ENCODE measurements around the gene PGM3. TPM values are rescaled to one million over a fixed set of nuclear protein-coding genes. Genes with fewer than 3 reads are reported as not detected.

PGM3 gene
- total RNA-seq, 1 donor from 2014 or later: 61.5 TPM

DNA sequence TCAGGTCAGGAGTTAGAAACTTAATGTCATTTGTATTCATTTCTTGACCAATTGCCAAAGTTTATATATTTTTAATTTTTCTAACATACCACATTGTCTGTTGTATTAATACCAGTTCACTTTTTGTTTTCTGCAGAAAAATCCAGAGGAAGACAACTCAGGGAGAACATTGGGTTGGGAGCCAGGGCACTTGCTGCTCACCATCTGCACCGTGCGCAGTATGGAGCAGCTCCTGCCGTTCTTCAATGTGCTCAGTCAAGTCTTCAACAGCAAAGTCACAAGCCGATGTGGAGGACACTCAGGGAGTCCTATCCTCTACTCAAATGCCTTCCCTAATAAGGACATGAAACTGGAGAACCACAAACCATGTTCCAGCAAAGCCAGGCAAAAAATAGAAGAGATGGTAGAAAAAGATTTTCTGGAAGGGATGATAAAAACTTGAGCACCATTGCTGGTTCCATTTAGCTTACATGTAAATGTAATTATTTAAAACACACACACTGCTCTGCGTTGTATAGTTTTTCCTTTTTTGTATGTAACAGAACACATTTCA, 25.3 kb downstream of the PGM3 start:
- H3K27ac Mint-ChIP-seq: no peak overlapping the region
- Histone ChIP-seq H3K27me3 (no peaks in the 10 kb centered on the region), H3F3A (ENCODE audit: low read depth) (no peaks in the 10 kb centered on the region), H3K4me3 (no peak overlapping the region), H3K9me3 (ENCODE audit: low read depth) (no peaks in the 10 kb centered on the region), H3K27ac (no peak overlapping the region), H3K36me3 (peaks cover 32% of the 10 kb centered on the region), H3K4me1 (no peaks in the 10 kb centered on the region), H3K79me2 (ENCODE audit: low read depth) (no peaks in the 10 kb centered on the region), H3K4me2 (no peak overlapping the region), H2AFZ (replicated peaks) (no peak overlapping the region), H4K20me1 (ENCODE audit: low read depth) (no peaks in the 10 kb centered on the region), H3K9ac (no peak overlapping the region)
- H3K9me3 Mint-ChIP-seq: no peaks in the 10 kb centered on the region
- no peak overlapping the region for H3K4me3 Mint-ChIP-seq
- no peaks in the 10 kb centered on the region for H3K4me1 Mint-ChIP-seq
- peaks cover 31% of the 10 kb centered on the region for H3K36me3 Mint-ChIP-seq
- TF ChIP-seq EZH2 (IDR thresholded peaks at IDR 0.05) (no peak), EZH2phosphoT487 (IDR thresholded peaks at IDR 0.05) (no peak)
- TF ChIP-seq, protein P1, sequence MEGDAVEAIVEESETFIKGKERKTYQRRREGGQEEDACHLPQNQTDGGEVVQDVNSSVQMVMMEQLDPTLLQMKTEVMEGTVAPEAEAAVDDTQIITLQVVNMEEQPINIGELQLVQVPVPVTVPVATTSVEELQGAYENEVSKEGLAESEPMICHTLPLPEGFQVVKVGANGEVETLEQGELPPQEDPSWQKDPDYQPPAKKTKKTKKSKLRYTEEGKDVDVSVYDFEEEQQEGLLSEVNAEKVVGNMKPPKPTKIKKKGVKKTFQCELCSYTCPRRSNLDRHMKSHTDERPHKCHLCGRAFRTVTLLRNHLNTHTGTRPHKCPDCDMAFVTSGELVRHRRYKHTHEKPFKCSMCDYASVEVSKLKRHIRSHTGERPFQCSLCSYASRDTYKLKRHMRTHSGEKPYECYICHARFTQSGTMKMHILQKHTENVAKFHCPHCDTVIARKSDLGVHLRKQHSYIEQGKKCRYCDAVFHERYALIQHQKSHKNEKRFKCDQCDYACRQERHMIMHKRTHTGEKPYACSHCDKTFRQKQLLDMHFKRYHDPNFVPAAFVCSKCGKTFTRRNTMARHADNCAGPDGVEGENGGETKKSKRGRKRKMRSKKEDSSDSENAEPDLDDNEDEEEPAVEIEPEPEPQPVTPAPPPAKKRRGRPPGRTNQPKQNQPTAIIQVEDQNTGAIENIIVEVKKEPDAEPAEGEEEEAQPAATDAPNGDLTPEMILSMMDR (IDR thresholded peaks at IDR 0.05): no peak
- H3K27me3 Mint-ChIP-seq (ENCODE audit: insufficient read depth, low read depth): no peaks in the 10 kb centered on the region
- no peak for DNase-seq (ENCODE audit: low spot score)

DNA sequence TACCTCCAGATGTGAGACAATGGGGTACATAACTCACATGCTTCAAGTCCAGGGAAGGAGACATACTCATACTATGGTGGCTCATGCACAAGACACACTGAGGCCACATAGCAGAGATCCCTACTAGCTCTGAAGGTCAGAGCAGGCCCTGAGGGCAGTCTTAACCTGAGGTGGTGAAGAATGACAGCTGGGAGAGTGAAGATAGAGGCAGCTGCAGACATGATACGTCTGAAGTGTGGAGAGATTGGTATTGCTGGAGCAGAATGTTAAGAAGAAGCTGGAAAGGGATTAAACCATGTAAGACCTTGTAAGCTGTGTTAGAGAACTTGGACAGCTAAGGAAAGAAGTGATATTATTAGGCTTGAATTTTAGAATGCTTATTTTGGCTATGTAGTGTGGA, 32.9 kb downstream of the PGM3 start:
- Mint-ChIP-seq H3K36me3 (peaks cover 12% of the 10 kb centered on the region), H3K9me3 (no peaks in the 10 kb centered on the region), H3K4me1 (no peaks in the 10 kb centered on the region), H3K27ac (no peak overlapping the region), H3K4me3 (no peak overlapping the region), H3K27me3 (ENCODE audit: insufficient read depth, low read depth) (no peaks in the 10 kb centered on the region)
- H3K27ac ChIP-seq: no peak overlapping the region
- peaks cover 14% of the 10 kb centered on the region for H3K36me3 ChIP-seq
- no peaks in the 10 kb centered on the region for H3K4me1 ChIP-seq
- no peak overlapping the region for H3K4me3 ChIP-seq
- TF ChIP-seq EZH2 (IDR thresholded peaks at IDR 0.05): no peak
- TF ChIP-seq, protein P1 (IDR thresholded peaks at IDR 0.05): no peak
- no peak for TF ChIP-seq EZH2phosphoT487 (IDR thresholded peaks at IDR 0.05)
- no peak overlapping the region for H3K4me2 ChIP-seq
- H3F3A ChIP-seq (ENCODE audit: low read depth): no peaks in the 10 kb centered on the region
- no peak overlapping the region for H2AFZ ChIP-seq (replicated peaks)
- H3K9me3 ChIP-seq (ENCODE audit: low read depth): no peaks in the 10 kb centered on the region
- H3K79me2 ChIP-seq (ENCODE audit: low read depth): no peaks in the 10 kb centered on the region
- DNase-seq (ENCODE audit: low spot score): no peak
- H3K9ac ChIP-seq: no peak overlapping the region
- no peaks in the 10 kb centered on the region for H3K27me3 ChIP-seq
- no peaks in the 10 kb centered on the region for H4K20me1 ChIP-seq (ENCODE audit: low read depth)

DNA sequence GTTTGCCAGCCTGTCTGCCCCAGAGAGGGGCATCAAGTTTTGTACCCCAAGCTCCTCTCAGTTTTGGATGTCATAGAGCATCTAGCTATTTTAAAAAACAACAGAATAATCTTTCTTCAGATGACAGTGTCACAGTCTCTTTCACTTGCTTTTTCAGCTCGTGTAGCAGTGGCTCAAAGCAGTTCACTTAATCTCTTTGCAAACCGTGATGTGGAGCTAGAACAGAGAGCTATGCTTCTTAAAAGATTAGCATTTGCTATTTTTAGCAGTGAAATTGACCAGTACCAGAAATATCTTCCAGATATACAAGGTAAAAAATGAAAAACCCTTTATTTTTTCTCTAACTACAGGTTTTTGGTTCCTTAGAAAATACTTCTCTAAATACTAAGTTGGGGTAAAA, 37.3 kb downstream of the PGM3 start:
- no peak for DNase-seq (ENCODE audit: low spot score)
- Mint-ChIP-seq H3K36me3 (peaks cover 6% of the 10 kb centered on the region), H3K27ac (no peak overlapping the region), H3K4me3 (no peak overlapping the region), H3K27me3 (ENCODE audit: insufficient read depth, low read depth) (no peaks in the 10 kb centered on the region), H3K9me3 (no peaks in the 10 kb centered on the region), H3K4me1 (no peaks in the 10 kb centered on the region)
- TF ChIP-seq EZH2phosphoT487 (IDR thresholded peaks at IDR 0.05) (no peak), EZH2 (IDR thresholded peaks at IDR 0.05) (no peak)
- TF ChIP-seq, protein P1 (IDR thresholded peaks at IDR 0.05): no peak
- Histone ChIP-seq H3K79me2 (ENCODE audit: low read depth) (no peaks in the 10 kb centered on the region), H3K9me3 (ENCODE audit: low read depth) (no peaks in the 10 kb centered on the region), H3K27me3 (no peaks in the 10 kb centered on the region), H2AFZ (replicated peaks) (no peak overlapping the region), H3K4me3 (no peak overlapping the region), H3K9ac (no peak overlapping the region), H3K27ac (no peak overlapping the region), H4K20me1 (ENCODE audit: low read depth) (no peaks in the 10 kb centered on the region), H3K4me2 (no peak overlapping the region), H3F3A (ENCODE audit: low read depth) (no peaks in the 10 kb centered on the region), H3K36me3 (peaks cover 12% of the 10 kb centered on the region), H3K4me1 (no peaks in the 10 kb centered on the region)
